HG03521 (cell line): ENCODE data around the gene STARD3NL.
"Not testable (repeated sequence)": the region's sequence is repeated elsewhere in the genome, so short reads cannot be mapped to it uniquely, and the experiment has no call there.

Experiments used
- ATAC-seq: cut with Tn5 transposase; IDR thresholded peaks from one replicate; pipeline ENCODE4 v1.9.1; 2021; ENCODE audit warnings: mild to moderate bottlenecking, moderate library complexity; ENCODE audit not compliant: unreplicated experiment

The STARD3NL gene, protein sequence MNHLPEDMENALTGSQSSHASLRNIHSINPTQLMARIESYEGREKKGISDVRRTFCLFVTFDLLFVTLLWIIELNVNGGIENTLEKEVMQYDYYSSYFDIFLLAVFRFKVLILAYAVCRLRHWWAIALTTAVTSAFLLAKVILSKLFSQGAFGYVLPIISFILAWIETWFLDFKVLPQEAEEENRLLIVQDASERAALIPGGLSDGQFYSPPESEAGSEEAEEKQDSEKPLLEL

DNA sequence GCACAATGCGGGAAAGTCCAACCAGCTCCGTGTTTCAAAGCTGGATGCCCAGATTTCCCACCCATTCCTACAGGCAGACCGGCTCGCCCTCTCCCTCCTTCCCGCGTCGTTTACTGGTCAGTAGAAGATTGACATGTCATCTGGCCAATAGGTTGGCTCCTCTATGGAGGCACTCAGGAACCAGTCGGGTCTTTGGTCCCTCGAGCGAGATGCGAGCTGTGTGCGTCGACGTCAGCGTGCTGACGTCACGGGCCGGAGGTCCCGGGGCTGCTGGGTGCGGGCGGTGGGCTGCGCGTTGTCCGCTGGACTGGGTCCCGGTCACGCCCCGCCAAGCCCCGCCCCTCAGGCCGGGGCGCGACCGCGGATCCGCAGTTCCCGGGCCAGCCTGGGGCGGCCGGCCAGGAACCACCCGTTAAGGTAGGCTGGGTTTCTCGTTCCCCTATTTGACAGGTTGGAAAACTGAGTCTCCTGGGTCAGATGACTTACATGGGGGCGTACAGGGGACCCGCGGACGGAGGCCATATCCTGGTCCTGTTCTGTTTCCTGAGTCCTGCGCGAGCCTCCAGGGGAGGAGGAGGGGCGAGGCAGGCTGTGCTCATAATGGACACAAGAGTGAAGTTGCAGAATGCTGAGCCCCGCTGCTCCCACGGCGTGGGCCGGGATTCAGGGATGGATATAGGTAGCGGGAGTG lies at the start of gene STARD3NL:
Gene STARD3NL, plus strand, starts transcription at position 242 of the 691 bp plus-strand sequence. CDS start 29,260 bp downstream, outside the sequence.
- ATAC-seq = peak; percentile 99

DNA sequence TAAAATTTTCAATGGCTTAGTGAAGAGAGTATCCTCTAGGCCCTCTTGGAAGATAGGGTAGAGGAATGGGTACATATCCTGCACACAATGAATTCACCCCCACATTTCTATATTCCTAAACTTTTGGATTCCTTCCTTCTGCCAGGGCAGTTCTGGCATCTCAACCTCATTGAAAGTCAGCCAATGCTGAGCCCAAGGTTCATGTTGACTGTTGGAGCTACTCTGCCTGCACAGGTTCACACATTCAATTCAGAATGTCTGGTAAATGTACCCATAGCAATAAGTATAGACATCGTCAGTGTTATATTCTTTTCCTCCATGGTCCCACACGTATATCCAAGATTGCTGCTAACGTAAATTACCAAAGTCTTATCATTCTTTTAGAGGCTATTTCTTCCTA lies 48.9 kb upstream of the STARD3NL start:
- ATAC-seq = no peak

DNA sequence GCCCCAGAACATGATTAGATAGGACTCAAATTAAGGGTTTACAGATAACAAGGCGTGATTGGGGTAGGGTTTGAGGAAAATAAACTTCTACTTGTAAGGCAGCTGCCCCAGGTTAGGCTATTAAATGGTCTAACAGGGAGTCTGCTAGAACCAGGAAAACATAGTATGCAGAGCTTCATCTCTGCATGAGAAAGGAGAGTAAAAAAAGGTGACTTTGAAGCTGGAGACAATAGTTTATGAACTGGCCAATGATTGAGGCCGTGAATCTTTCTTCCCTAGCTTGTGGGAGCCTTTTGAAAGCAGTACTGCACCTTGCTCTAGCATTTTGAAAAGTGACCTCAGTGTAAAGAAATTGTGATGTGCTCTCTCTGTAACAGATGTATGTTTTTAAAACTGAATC lies 48.5 kb upstream of the STARD3NL start:
- no peak for ATAC-seq

DNA sequence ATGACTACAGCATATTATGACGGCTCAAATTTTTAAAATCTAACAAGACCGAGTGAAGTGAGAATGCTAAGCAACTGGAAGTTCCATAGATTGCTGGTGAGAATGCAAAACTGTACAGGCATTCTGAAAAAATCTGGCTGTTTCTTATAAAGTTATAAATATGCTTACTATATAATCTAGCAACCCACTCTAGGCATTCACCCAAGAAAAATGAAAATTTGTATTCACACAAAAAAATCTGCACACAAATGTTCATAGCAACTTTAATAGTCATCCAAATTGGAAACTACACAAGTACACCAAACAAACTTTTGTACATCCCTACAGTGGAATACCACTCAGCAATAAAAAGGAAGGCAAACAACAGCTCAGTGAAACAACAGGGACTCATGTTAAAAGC lies 39.9 kb upstream of the STARD3NL start:
- no peak for ATAC-seq

DNA sequence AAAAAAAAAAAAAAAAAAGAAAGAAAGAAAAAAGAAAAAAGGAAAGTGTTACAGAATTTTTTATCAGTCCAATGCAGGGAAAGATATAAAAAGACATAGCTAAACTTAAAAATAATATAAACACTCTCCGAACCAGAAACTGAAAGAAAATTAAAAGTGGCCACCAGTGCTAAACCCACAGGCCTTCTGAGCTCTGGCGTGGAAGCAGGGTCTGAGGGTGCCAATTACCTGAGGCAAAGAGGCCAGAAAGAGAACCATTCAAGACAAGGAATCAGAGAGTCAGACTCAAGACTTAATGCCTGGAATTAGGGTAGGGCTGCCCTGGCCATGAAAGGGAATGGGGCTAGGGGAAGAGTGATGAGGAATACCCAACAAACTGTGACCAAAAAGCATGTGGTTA lies 36.9 kb upstream of the STARD3NL start:
- ATAC-seq = no peak

DNA sequence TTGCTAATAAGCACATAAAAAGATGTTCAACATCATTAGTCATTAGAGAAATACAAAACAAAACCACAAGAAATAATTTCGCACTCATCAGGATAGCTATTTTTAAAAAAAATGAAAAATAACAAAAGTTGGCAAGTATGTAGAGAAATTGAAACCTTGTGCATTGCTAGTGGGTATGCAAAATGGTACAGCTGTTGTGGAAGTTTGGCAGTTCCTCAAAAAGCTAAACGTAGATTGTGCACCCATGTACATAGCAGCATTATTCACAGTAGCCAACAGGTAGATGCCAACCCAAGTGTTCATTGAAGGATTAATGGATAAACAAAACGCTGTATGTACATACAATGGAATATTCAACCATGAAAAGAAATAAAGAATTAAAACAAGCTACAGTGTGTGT lies 35.3 kb upstream of the STARD3NL start:
- ATAC-seq = peak; percentile 73

DNA sequence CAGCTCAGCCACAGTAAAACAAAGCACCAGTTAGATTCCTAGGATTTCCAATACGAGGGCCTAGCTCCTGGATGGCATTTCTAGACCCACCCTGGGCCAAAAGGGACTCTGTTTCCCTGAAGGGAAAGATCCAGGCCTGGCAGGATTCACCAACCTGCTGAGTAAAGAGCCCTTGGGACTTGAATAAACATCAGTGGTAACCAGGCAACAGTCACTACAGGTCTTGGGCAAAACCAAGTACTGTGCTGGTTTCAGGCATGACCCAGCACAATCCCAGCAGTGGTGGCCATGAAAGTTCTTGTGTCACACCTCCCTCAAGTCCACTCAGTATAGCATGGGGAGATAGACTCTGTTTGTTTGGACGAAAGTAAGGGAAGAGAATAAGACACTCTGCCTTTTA lies 31.0 kb upstream of the STARD3NL start:
- ATAC-seq = no peak

DNA sequence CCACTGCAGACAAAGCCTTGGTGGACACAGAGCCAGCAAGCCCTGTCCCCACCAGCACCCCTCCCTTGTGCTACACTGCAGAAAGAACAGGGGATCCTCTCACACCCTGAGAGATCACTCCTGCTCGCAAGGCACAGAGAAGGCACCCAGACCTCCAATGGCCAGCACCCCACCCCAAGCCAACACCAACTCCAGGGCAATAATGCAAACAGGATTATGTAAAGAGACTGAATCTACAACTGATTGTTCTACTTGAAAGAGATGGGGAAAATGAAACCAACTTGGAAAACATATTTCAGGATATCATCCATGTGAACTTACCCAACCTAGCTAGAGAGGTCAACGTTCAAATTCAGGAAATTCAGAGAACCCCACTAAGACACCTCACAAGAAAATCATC lies 26.5 kb upstream of the STARD3NL start:
- no peak for ATAC-seq

DNA sequence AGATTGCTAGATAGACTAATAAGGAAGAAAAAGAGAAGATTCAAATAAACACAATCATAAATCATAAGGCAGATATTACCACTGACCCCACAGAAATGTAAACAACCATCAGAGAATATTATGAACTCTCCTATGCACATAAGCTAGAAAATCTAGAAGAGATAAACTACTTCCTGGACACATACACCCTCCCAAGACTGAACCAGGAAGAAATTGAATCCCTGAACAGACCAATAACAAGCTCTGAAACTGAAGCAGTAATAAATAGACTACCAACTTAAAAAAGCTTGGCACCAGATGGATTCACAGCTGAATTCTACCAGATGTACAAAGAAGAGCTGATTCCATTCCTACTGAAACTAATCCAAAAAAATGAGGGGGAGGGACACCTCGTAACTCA lies 24.5 kb upstream of the STARD3NL start:
- ATAC-seq = no peak

DNA sequence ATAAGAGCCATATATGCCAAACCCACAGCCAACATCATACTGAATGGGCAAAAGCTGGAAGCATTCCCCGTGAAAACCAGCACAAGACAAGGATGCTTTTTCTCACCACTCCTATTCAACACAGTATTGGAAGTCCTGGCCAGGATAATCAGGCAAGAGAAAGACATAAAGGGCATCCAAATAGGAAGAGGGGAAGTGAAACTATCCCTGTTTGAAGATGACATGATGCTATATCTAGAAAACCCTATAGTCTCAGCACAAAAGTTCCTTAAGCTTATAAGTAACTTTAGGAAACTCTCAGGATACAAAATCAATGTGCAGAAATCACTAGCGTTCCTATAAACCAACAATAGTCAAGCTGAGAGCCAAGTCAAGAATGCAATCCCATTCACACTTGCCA lies 23.8 kb upstream of the STARD3NL start:
- ATAC-seq = no peak

DNA sequence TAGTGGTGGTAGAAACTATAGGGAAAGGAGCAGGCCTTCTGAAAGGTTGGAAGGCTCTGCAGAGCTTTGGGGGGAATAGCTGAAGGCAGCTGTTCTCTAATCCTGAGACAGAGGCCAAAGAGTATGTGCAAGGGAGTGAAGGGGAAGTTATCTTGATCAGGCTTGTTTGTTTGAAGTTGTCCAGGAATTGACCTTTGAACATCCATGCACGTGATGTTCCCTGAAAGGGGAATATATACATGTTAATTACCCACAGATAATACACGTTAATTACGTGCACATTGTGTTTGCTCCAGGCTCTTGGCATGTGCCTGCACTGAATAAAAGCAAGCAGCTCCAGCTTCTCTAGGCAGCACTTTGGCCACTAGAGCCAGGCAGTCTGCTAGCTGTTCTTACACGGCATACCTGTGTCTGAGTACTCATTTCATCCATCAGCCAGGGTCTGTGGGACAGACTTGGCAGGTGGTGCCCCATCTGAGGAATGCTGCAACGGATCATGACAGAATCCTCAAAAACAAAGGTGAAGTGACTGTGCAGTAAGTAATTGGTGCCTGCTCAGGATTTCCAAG lies 18.0 kb upstream of the STARD3NL start:
- no peak for ATAC-seq

DNA sequence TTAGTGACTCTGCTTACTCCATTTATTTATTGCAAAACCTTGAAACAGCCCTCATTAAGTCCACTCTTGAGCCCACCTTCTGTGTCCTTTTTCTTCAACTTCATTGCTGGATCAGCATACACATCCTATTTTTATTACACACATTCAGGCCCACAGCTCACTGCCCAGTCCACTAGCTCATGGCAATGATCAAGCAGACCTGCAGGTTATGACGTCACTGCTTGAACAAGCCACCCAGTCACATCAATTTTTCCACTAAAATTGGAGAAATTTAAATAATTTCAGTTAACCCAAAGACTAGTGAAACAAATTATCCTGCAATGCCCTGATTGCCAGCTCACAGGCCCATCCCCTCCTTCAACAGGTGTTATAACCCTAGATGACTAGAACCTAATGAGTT lies 16.0 kb upstream of the STARD3NL start:
- no peak for ATAC-seq

DNA sequence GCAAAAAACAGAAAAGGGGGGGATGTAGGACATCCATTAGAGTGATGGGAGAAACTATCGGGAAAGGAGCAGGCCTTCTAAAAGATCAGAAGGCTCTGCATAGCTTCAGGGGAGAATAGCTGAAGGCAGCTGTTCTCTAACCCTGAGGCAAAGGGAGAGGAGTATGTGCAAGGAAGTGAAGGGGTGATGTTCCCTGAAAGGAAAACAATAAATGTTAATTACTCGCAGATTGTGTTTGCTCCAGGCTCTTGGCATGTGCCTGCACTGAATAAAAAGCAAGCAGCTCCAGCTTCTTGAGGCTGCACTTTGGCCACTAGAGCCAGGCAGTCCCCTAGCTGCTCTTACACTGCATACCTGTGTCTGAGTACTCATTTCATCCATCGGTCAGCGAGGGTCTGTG lies 14.4 kb upstream of the STARD3NL start:
- no peak for ATAC-seq

DNA sequence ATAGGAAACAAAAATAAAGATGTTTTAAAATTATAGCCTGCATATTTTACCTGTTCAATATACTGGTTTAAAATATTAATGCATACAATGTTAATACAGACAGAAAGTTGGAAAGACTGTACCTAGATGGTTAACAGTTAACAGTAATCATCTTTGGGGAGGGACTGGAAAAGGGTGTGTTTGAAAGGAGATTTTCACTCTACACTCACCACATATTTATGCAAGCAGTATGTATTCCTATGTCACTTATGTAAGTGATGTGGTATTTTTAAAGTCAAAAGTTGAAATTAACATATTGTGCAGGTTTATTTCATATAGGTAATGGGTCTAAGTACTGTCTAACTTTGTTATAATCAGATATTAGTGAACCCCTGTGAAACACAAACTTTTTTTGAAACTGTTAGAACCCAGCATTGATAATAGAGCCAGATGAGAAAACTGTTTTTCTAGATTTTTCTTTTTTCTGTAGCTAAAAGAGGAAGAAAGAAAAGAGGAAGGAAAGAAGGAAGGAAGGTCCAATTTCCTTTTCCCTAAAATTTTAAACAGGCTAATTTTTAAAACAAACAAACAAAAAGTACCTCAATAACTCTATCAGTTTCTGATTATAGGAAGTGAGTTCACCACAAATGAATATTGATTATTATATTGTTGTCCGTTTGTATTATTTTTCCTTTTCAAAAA lies 9.0 kb upstream of the STARD3NL start:
- ATAC-seq = no peak

DNA sequence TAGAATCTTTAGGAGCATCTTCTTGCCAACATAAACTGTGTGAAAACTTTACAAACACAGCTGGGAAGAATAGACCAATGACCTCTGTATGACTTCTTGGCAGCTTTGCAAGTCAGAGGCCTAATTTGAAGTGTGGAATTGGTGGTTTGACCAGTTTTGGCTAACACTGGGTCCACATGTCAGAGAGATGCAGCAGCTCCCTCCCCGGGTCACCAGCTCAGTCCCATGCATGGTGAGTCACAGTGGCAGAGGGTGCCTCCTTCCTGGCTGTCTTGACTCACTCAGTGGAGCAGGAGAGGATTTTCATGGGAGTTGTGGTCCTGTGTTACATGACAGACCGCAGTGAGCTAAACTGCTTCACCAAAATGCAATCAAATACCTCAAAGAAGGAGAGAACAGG lies 8.2 kb upstream of the STARD3NL start:
- peak; percentile 51 for ATAC-seq

DNA sequence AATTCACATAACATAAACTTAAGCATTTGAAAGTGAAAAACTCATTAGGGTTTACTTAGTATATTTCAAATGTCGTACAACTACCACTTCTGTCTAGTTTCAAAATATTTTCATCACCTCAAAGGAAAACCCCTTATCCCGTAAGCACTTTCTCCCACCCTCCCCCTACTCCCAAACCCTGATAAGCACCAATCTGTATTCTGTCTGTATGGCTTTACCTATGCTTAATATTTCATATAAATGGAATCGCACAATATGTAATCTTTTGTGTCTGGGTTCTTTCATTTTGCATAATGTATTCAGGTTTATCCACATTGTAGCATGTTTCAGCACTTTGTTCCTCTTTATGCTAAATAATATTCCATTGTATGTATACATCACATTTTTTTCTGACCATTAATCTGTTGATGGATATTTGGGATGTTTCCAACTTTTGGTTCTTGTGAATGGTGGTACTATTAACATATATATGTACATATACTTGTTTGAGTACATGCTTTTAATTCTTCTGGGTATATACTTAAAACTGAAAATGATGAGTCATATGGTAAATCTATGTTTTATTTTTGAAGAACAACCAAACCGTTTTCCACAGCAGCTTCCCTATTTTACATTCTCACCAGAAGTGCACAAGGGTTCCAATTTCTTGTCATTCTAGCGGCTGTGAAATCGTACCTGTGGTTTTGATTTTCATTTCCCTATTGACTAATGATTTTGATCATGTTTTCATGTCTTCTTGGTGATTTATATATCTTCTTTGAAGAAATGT lies 6.2 kb upstream of the STARD3NL start:
- ATAC-seq = peak; percentile 58

DNA sequence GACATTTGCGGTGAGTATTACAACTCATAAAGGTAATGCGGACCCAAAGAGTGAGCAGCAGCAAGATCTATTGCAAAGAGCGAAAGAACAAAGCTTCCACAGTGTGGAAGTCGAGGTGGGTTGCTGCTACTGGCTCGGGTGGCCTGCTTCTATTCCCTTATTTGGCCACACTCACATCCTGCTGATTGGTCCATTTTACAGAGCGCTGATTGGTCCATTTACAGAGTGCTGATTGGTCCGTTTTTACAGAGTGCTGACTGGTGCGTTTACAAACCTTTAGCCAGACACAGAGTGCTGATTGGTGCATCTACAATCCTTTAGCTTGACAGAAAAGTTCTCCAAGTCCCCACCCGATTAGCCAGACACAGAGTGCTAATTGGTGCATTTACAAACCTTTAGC lies 2.5 kb upstream of the STARD3NL start:
- ATAC-seq = not testable (repeated sequence)

DNA sequence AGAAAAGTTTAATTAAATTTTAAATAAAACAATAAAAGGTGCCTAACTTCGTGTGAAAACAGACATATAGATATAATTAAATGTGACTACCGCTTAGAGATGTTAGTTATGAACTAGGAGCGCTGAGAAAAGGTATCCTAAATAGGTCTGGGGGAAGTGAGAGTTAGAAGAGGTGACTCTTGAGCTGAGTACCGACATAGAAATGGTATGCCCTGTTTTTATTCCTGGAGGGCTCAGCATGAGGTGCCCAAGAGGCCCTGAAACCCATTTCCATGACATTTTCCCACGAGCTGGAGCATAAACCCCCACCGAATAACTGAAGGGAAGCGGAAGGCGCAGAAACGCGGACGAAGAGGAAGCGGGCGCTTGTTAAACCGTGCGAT lies 433 bp upstream of the STARD3NL start:
- no peak for ATAC-seq

DNA sequence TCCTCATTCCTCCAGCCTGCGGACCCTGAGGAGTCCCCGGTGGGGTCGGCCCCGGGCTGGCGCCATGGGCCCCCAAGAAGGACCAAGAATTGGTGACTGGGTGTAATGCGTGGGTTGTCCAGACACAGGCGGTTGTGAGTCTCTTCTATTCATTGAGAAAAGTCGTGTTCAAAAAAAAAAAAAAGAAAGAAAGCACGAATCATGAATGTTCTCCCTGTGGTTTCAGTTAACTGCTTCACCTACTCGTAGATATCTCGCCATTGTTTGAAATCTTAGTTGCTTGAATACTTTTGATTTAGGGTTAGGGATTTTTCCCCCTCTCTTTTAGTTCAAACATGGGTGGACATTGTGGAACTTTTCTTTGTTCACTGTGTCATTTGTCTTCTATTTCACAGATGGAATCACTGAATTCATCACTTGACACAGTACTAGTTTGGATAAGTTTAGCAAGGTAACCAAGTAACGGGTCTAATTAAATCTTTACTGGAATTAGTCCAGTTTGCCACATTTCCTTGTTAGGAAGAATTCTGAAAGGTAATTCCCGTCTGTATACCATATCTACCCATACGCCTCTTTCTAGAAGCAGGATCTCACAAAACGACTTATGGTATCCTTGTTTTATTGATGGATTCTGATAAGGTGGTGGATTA lies 775 bp downstream of the STARD3NL start:
- peak; percentile 33 for ATAC-seq

DNA sequence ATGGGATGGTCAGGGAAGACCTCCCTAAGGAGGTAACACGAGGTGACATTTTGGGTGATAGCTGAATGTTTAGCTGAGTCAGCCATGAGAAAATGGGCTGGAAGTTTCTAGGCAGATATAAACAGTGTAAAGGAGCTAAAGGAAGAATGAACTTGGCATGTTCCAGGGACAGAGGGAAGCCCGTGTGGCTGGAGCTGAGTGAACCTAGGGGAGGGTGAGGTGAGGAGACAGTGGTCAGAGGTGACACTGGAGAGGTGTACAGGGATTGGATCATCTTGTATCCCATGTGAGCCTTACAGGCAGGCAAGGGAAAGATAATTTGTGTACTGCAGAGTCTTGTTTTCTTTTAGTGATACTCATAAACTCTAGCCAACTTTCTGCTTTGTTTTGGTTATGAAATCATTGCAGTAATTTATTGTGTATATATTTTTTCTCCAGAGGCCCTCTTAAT lies 1.8 kb downstream of the STARD3NL start:
- ATAC-seq = no peak

DNA sequence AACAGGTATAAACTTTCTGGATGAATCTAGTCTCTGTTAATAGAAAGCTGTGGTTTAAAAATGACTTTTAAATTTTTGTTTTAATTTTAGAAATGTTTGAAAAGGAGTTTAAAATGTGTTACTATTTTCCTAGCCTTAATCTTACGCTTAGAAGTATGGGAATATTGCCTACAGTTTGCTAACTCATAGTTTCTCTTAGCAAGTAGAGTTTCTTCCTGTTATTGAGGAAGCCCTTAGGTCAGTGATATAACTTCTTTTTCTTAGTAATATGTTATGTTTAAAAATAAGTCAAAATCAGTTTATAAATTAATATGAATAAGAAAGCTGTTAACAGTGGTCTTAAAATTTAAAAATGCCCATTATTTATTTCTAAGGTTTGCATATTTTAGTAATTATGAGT lies 3.1 kb downstream of the STARD3NL start:
- no peak for ATAC-seq
